Left ventricle myocardium superior (tissue), 1 donor: ENCODE measurements around the gene CROCC2. TPM values are rescaled to one million over a fixed set of nuclear protein-coding genes. Genes with fewer than 3 reads are reported as not detected.

Experiments
- ATAC-seq: fragments of 200-7000 bp; cut with Tn5 transposase; one replicate; pipeline ENCODE4 v1.9.1; 2020; ENCODE audit warnings: mild to moderate bottlenecking, moderate library complexity
- DNase-seq: peaks from one replicate; pipeline ENCODE4 v3.0.0-alpha.2; 2020
- intact Hi-C: fragments of 100-400 bp; cut with micrococcal nuclease; formaldehyde crosslinking; loops from one replicate; pipeline ENCODE4 v1.11.0; 2022
- total RNA-seq: library from RNA; stranded (reverse); fragmentation: NEBNext Ultra II Directional; extraction: Animal tissue kit (Norgen Biotek cat#: 25700); gene quantifications from one replicate; pipeline ENCODE4 v1.2.1, GENCODE V29; 2021
- donor health status: DM: no; HTN: yes; CAD: no; lungs with severe emphysema.

The CROCC2 gene
- total RNA-seq, 1 donor from 2014 or later: not detected

GRCh38 chr2:240990266-240990529 is 84.1 kb downstream of the CROCC2 start:
- intact Hi-C loops: no loop called here
- DNase-seq: no peak

GRCh38 chr2:240990726-240991377 is 84.7 kb downstream of the CROCC2 start:
- intact Hi-C loops: no loop called here
- DNase-seq: no peak
- ATAC-seq: no peak

More at GRCh38 chr2:240990266-240990529, 84.1 kb downstream of the CROCC2 start:
- no peak for ATAC-seq

DNA sequence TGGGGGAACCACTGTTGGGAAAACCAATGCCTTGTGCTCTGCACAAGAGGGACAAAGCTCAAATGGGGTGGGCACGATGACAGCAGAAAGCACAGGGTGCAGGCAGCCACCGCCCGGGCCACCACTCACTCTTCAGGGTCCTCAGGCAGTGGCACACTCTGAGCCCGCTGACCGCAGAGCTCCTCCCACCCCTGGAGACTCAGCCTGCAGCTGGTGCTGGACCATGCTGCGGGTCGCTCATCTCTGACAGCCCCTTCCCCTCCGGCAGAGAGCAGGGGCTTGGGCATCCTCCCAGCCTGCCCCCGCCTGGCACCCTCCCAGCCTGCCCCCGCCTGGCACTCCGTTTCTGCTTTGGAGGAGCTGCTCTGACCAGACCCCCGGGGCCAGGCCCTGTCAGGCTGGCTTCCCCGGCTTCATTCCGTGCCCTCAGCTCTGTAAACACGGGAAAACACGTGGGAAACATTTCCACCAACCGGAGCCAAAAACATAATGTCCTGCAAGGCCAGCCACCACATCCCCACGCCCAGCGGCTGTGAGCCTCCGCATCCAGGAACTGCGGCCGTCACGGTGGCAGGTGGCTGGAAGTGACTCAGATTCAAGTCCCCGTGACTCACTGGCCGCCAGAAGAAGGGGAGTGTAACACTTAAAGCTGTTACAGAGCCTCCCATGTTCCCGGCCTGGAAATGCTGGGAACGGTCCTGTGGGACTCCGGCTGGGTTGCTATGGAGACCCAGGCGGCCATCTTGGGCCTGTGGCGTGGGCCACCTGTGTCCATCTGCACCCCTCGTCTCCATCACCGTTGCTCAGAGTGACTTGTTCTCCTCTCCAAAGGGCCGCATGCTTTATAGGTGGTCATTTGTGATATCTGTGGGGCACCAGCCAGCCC is 85.5 kb downstream of the CROCC2 start:
- ATAC-seq (peak; percentile 82), DNase-seq (peak; percentile 88)
- intact Hi-C loops: no loop called here

GRCh38 chr2:240992572-240993291 is 86.6 kb downstream of the CROCC2 start:
- DNase-seq (no peak), ATAC-seq (no peak)
- intact Hi-C loops: no loop called here

DNA sequence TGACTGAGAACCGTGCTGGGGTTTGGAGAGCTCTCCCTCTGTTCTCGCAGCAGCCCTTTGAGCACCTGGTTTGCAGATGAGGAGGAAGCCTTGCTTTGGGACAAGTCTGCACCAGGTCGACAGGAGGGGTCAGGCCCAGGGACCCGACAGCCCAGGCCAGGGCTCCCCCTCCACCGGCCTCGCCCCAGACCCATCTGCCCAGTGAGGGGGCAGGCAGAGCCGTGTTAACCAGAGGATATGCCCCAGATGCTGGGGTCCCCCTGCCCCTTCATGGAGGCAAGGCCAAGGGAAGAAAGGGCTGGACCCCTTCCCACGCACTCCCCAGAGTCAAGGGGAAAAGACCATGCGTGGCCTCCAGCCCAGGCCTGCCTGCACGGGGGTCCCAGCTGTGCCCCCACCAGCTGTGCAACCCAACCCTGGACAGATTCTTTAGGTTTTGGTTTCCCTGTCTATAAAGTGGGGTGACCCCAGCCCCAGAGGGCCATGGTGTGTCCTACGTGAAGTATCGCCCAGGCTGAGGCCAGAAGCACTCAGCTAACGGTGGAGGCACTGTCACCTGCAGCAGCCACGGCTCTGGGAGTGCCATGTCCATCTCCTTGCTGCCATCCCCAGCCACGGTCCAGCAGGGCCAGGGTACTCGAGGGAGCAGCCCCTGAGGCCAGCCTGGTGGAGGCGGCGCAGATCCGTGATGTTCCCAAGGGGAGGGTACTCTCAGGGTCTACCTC is 87.5 kb downstream of the CROCC2 start:
- DNase-seq (no peak), ATAC-seq (no peak)
- intact Hi-C loops: no loop called here

- ATAC-seq: no peak
- no peak for DNase-seq
- intact Hi-C loops: no loop called here
These were observed 88.2 kb downstream of the CROCC2 start for GRCh38 chr2:240994171-240994896.

GRCh38 chr2:240995041-240996021 is 89.2 kb downstream of the CROCC2 start:
- ATAC-seq: no peak
- no peak for DNase-seq
- intact Hi-C loops: no loop called here

- ATAC-seq (no peak), DNase-seq (no peak)
- intact Hi-C loops: no loop called here
These were observed 90.2 kb downstream of the CROCC2 start for GRCh38 chr2:240996161-240996833.

DNA sequence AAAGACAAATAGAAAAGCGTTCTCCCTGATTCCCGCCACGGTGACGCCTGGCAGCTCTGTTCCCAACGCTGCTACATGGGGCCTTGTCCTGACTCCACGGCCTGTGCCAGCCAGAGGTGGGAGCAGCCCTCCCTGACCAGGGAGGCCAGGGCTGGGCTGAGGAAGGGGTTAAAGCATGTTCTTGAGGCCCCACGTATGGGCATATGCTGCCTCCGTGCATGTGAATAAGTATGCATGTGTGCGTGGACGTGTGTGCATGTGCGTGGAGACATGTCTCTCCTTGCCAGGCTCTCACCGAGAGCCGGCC is 90.7 kb downstream of the CROCC2 start:
- intact Hi-C loops: no loop called here
- ATAC-seq: no peak
- no peak for DNase-seq

- ATAC-seq (peak; percentile 39), DNase-seq (peak; percentile 40)
These were observed 91.2 kb downstream of the CROCC2 start for GRCh38 chr2:240997141-240997855.

GRCh38 chr2:240997856-240998705 is 91.9 kb downstream of the CROCC2 start, which contains the start of gene SNED1:
Gene SNED1, plus strand, starts transcription at chr2:240998618. Its CDS starts 220 bp downstream, at chr2:240998838.
- DNase-seq: peak; percentile 95
- intact Hi-C loops: no loop called here
- peak; percentile 91 for ATAC-seq

More at GRCh38 chr2:240997141-240997855, 91.2 kb downstream of the CROCC2 start:
- intact Hi-C loops: no loop called here

DNA sequence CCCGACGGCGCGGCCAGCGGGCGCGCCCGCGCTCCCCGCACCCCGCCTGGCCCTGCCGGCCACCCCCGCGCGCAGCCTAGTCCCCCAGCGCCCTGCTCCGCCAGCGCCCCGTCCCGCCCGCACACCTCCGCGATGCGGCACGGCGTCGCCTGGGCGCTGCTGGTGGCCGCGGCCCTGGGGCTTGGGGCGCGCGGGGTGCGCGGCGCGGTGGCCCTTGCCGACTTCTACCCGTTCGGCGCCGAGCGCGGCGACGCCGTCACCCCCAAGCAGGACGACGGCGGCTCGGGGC is 92.5 kb downstream of the CROCC2 start:
- DNase-seq (no peak), ATAC-seq (no peak)
- intact Hi-C loops: no loop called here

- intact Hi-C loops: no loop called here
- DNase-seq: peak; percentile 69
These were observed 93.1 kb downstream of the CROCC2 start for GRCh38 chr2:240998995-240999791.

GRCh38 chr2:240999873-241000541 is 93.9 kb downstream of the CROCC2 start:
- DNase-seq (no peak), ATAC-seq (no peak)
- intact Hi-C loops: no loop called here

More at GRCh38 chr2:240998995-240999791, 93.1 kb downstream of the CROCC2 start:
- ATAC-seq: peak; percentile 16
